Adrenal gland (tissue), 12 donors: ENCODE results near the gene TENM4. TPM values are rescaled to one million over a fixed set of nuclear protein-coding genes. Genes with fewer than 3 reads are reported as not detected.
A peak's percentile ranks its signal among the peaks of the same experiment; 100 is the strongest.

Experiments
- DNase-seq, 7 donors: peaks; one replicate each; pipeline ENCODE4 v3.0.0-alpha.2; 2019 to 2020
- H3K27ac ChIP-seq, 5 donors: fragments of 200-600 bp; sonication (generic) in 4 of 5; 1 replicate in 3 of 5; 2 replicates in 2 of 5; pipeline versions ENCODE4 v1.5.1 to v1.8.0; 2016 to 2020; ENCODE audit warnings: mild to moderate bottlenecking in 1 of 5
- H3K27me3 ChIP-seq: fragments of 200-600 bp; 2 replicates; pipeline ENCODE4 v1.8.0; 2021
- H3K36me3 ChIP-seq, 2 donors: fragments of 200-600 bp; replicated peaks in 1 of 2; 1 replicate in 1 of 2; 2 replicates in 1 of 2; pipeline versions ENCODE4 v1.5.1 to v1.8.0; 2018 to 2022
- H3K4me1 ChIP-seq, 2 donors: fragments of 200-600 bp; replicated peaks in 1 of 2; 1 replicate in 1 of 2; 2 replicates in 1 of 2; pipeline versions ENCODE4 v1.5.1 to v1.8.0; 2018 to 2021
- H3K4me3 ChIP-seq, 4 donors: fragments of 200-600 bp; sonication (generic) in 3 of 4; one replicate each; pipeline ENCODE4 v1.5.1; 2016 to 2018
- H3K9me3 ChIP-seq, 3 donors: fragments of 200-600 bp; sonication (generic) in 1 of 3; replicated peaks in 1 of 3; 1 replicate in 2 of 3; 2 replicates in 1 of 3; pipeline versions ENCODE4 v1.5.1 to v1.8.0; 2016 to 2021
- CTCF ChIP-seq, 6 experiments: fragments of 450-650 bp in 4 of 6; fragments of 200-600 bp in 2 of 6; sonication (generic) in 1 of 6; IDR thresholded peaks; 1 replicate in 5 of 6; 2 replicates in 1 of 6; pipeline versions ENCODE4 v1.5.1 to v1.8.0; 2016 to 2021; ENCODE audit warnings: antibody characterized with exemption in 6 of 6, mild to moderate bottlenecking in 2 of 6, moderate library complexity in 1 of 6
- POLR2A ChIP-seq, 2 donors: fragments of 450-650 bp; IDR thresholded peaks; one replicate each; pipeline ENCODE4 v1.6.1; 2017; ENCODE audit warnings: antibody characterized with exemption in 2 of 2, mild to moderate bottlenecking in 2 of 2, moderate library complexity in 1 of 2
- WGBS, 4 donors: extraction: QIAGEN DNeasy Blood & Tissue Kit in 2 of 4; methylation state at CpG; one replicate each; pipeline versions ENCODE4 v1.1.5 to v1.1.7; 2013 to 2017; 5-methylcytosine and 5-hydroxymethylcytosine counted together
- intact Hi-C, 2 donors: fragments of 100-400 bp; cut with DNase I; formaldehyde crosslinking; loops; one replicate each; pipeline versions ENCODE4 v1.14.1 to v1.15.0; 2022 to 2023
- polyA plus RNA-seq, 3 donors: library from polyadenylated mRNA; stranded (reverse); fragments of 200-250 nt in 2 of 3; fragments of 350-450 nt in 1 of 3; fragmentation: Illumina TruSeq in 1 of 3; extraction: RNeasy Lipid Tissue Mini Kit (QIAGEN cat#74804) in 1 of 3; gene quantifications; one replicate each; pipeline ENCODE4 v1.2.3, GENCODE V29; 2013 to 2014
- total RNA-seq, 9 donors: library from RNA; depleted of rRNA in 4 of 9; stranded (reverse); fragments of >200 nt in 4 of 9; fragments of 120-200 nt in 1 of 9; fragmentation: NEBNext Ultra II Directional in 1 of 9; extraction: Animal tissue kit (Norgen Biotek cat#: 25700) in 1 of 9; gene quantifications; one replicate each; pipeline versions ENCODE4 v1.1.0 to v1.2.4, GENCODE V29; 2013 to 2023
- donor health status: healthy with polysubstance abuse.
- donor health status: Bipolar disorder and iron deficiency.
- donor health status: DM: yes; HTN: yes; CAD: no.
- donor health status: DM: no; HTN: no; CAD: no.
- donor health status: DM: no; HTN: no; CAD: no.
- donor health status: DM: yes; HTN: yes; CAD: no.

TENM4 gene
- total and polyA plus RNA-seq, 12 donors = 0.74 to 24.9 (median 6.7) TPM

GRCh38 chr11:78704811-78705210, 736.0 kb downstream of the TENM4 start:
- Histone ChIP-seq H3K4me3 (no peak overlapping the region), H3K27ac (no peak overlapping the region), H3K9me3 (no peaks in the 10 kb centered on the region), H3K36me3 (no peaks in the 10 kb centered on the region), H3K27me3 (no peaks in the 10 kb centered on the region), H3K4me1 (no peaks in the 10 kb centered on the region)
- WGBS, 4 donors = 90 to 93% (median 91%) methylated on average over 8 of the region's 8 CpGs
- DNase-seq = no peak
- intact Hi-C loops = no loop called here
- TF ChIP-seq POLR2A (IDR thresholded peaks at IDR 0.05) (no peak), CTCF (IDR thresholded peaks at IDR 0.05) (no peak)

- Histone ChIP-seq H3K4me1 (no peaks in the 10 kb centered on the region), H3K9me3 (no peaks in the 10 kb centered on the region), H3K27ac (no peak overlapping the region), H3K36me3 (no peaks in the 10 kb centered on the region), H3K4me3 (no peak overlapping the region), H3K27me3 (no peaks in the 10 kb centered on the region)
- intact Hi-C loops = no loop called here
- TF ChIP-seq CTCF (IDR thresholded peaks at IDR 0.05) = no peak
- TF ChIP-seq POLR2A (IDR thresholded peaks at IDR 0.05) = no peak
- 92 to 94% (median 93%) methylated on average over 7 of the region's 7 CpGs for WGBS, 4 donors
- no peak for DNase-seq
Measured at GRCh38 chr11:78699609-78700135, 741.2 kb downstream of the TENM4 start.

GRCh38 chr11:78698612-78699011, 742.2 kb downstream of the TENM4 start:
- intact Hi-C loops = no loop called here
- DNase-seq = peak; percentile 53 to 78 (median 69)
- Histone ChIP-seq H3K36me3 (no peaks in the 10 kb centered on the region), H3K4me1 (no peaks in the 10 kb centered on the region), H3K27ac (no peak overlapping the region), H3K4me3 (no peak overlapping the region), H3K27me3 (no peaks in the 10 kb centered on the region), H3K9me3 (no peaks in the 10 kb centered on the region)
- 52 to 72% (median 57%) methylated on average over 3 of the region's 3 CpGs for WGBS, 4 donors
- TF ChIP-seq POLR2A (IDR thresholded peaks at IDR 0.05) (no peak), CTCF (IDR thresholded peaks at IDR 0.05) (no peak)

GRCh38 chr11:78696177-78696576, 744.7 kb downstream of the TENM4 start:
- TF ChIP-seq POLR2A (IDR thresholded peaks at IDR 0.05) (no peak), CTCF (IDR thresholded peaks at IDR 0.05) (no peak)
- WGBS, 4 donors = 86 to 92% (median 88%) methylated on average over 7 of the region's 7 CpGs

More at GRCh38 chr11:78696177-78696576, 744.7 kb downstream of the TENM4 start:
- Histone ChIP-seq H3K27ac (no peak overlapping the region), H3K36me3 (no peaks in the 10 kb centered on the region), H3K4me1 (no peaks in the 10 kb centered on the region), H3K4me3 (no peak overlapping the region), H3K27me3 (no peaks in the 10 kb centered on the region), H3K9me3 (no peaks in the 10 kb centered on the region)
- no peak for DNase-seq
- intact Hi-C loops = no loop called here
